Breast epithelium (tissue), 3 donors: ENCODE results near the gene C19orf47.

Experiments
- POLR2A ChIP-seq: fragments of 450-650 bp; IDR thresholded peaks from one replicate; pipeline ENCODE4 v1.6.1; 2016; ENCODE audit warnings: antibody characterized with exemption, mild to moderate bottlenecking, moderate library complexity
- POLR2AphosphoS5 ChIP-seq, 3 donors: sonication (generic); formaldehyde crosslinking; IDR thresholded peaks; one replicate each; pipeline ENCODE4 v1.6.1; 2017; ENCODE audit warnings: antibody characterized with exemption in 3 of 3
- TF ChIP-seq, protein P1 (sequence below), 3 donors: fragments of 450-650 bp; IDR thresholded peaks; one replicate each; pipeline ENCODE4 v1.5.1; 2016 to 2017; ENCODE audit warnings: antibody characterized with exemption in 3 of 3, mild to moderate bottlenecking in 3 of 3, moderate library complexity in 3 of 3

DNA sequence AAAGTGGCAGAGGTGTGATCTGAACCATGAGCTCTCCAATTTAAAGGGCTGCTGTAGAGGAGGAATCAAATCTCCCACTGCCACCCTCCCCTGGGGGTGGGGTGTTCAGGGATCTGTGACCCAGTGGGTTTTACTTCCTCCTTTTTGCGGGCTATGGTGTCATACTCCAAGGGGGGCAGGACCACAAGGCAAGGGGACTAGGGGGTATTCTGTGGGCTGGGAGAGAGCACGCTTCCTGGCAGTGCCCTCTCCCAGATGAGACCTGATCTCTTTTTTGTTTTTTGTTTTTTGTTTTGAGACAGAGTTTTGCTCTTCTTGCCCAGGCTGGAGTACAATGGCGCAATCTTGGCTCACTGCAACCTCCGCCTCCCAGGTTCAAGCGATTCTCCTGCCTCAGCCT, 10.6 kb upstream of the C19orf47 start:
- TF ChIP-seq POLR2A: no peak
- TF ChIP-seq, protein P1, sequence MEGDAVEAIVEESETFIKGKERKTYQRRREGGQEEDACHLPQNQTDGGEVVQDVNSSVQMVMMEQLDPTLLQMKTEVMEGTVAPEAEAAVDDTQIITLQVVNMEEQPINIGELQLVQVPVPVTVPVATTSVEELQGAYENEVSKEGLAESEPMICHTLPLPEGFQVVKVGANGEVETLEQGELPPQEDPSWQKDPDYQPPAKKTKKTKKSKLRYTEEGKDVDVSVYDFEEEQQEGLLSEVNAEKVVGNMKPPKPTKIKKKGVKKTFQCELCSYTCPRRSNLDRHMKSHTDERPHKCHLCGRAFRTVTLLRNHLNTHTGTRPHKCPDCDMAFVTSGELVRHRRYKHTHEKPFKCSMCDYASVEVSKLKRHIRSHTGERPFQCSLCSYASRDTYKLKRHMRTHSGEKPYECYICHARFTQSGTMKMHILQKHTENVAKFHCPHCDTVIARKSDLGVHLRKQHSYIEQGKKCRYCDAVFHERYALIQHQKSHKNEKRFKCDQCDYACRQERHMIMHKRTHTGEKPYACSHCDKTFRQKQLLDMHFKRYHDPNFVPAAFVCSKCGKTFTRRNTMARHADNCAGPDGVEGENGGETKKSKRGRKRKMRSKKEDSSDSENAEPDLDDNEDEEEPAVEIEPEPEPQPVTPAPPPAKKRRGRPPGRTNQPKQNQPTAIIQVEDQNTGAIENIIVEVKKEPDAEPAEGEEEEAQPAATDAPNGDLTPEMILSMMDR (IDR thresholded peaks at IDR 0.05): no peak
- no peak for TF ChIP-seq POLR2AphosphoS5 (IDR thresholded peaks at IDR 0.05)
